GM23338 (cell line): ENCODE results near the gene KRT74. TPM values are rescaled to one million over a fixed set of nuclear protein-coding genes. Genes with fewer than 3 reads are reported as not detected.

ENCODE experiments used
- ATAC-seq: fragments of 200-7000 bp; cut with Tn5 transposase; 3 replicates; pipeline ENCODE4 v1.9.1; 2020
- DNase-seq: peaks from one replicate; pipeline ENCODE4 v3.0.0-alpha.2; 2015; ENCODE audit warnings: low spot score
- H2AFZ ChIP-seq: fragments of 200-600 bp; sonication (generic); 2 replicates; pipeline ENCODE4 v1.8.0; 2016; ENCODE audit warnings: antibody characterized with exemption, mild to moderate bottlenecking, moderate library complexity
- H3F3A ChIP-seq: fragments of 200-600 bp; sonication (generic); replicated peaks from 2 replicates; pipeline ENCODE4 v1.8.0; 2017; ENCODE audit warnings: antibody characterized with exemption, mixed run types, low read depth
- H3K27ac ChIP-seq: fragments of 200-600 bp; sonication (generic); 2 replicates; pipeline ENCODE4 v1.6.1; 2016; ENCODE audit warnings: low read depth
- H3K27me3 ChIP-seq: fragments of 200-600 bp; sonication (generic); 2 replicates; pipeline ENCODE4 v1.8.0; 2016; ENCODE audit warnings: mild to moderate bottlenecking, mixed run types, moderate library complexity; ENCODE audit not compliant: insufficient read depth
- H3K36me3 ChIP-seq: fragments of 200-600 bp; sonication (generic); 2 replicates; pipeline ENCODE4 v1.8.0; 2016; ENCODE audit warnings: mild to moderate bottlenecking; ENCODE audit not compliant: insufficient read depth
- H3K4me1 ChIP-seq: fragments of 200-600 bp; sonication (generic); 2 replicates; pipeline ENCODE4 v1.8.0; 2016; ENCODE audit warnings: mild to moderate bottlenecking, moderate library complexity; ENCODE audit not compliant: insufficient read depth
- H3K4me2 ChIP-seq: fragments of 200-600 bp; sonication (generic); 2 replicates; pipeline ENCODE4 v1.7.1; 2017; ENCODE audit warnings: mixed run types
- H3K4me3 ChIP-seq: fragments of 200-600 bp; sonication (generic); 2 replicates; pipeline ENCODE4 v1.6.1; 2016; ENCODE audit warnings: mixed run types
- H3K79me2 ChIP-seq: fragments of 200-600 bp; sonication (generic); replicated peaks from 2 replicates; pipeline ENCODE4 v1.8.0; 2017; ENCODE audit warnings: mild to moderate bottlenecking; ENCODE audit not compliant: insufficient read depth
- H3K9me2 ChIP-seq: fragments of 200-600 bp; sonication (generic); 2 replicates; pipeline ENCODE4 v1.8.0; 2017; ENCODE audit not compliant: insufficient read depth
- H4K20me1 ChIP-seq: fragments of 200-600 bp; sonication (generic); replicated peaks from 2 replicates; pipeline ENCODE4 v1.8.0; 2017; ENCODE audit warnings: mild to moderate bottlenecking; ENCODE audit not compliant: insufficient read depth
- H3K27ac Mint-ChIP-seq: 2 replicates; pipeline ENCODE4 v1.8.0; 2020; ENCODE audit warnings: inconsistent platforms, mild to moderate bottlenecking, moderate library complexity, mixed read lengths
- H3K27me3 Mint-ChIP-seq: 3 replicates; pipeline ENCODE4 v1.8.0; 2022; ENCODE audit warnings: low read depth, mild to moderate bottlenecking, moderate library complexity, mixed read lengths, inconsistent platforms; ENCODE audit not compliant: insufficient read depth, poor library complexity
- H3K36me3 Mint-ChIP-seq: 3 replicates; pipeline ENCODE4 v1.8.0; 2021; ENCODE audit warnings: low read depth, mild to moderate bottlenecking, inconsistent platforms, moderate library complexity, mixed read lengths
- H3K4me1 Mint-ChIP-seq: 3 replicates; pipeline ENCODE4 v1.8.0; 2020; ENCODE audit warnings: mild to moderate bottlenecking, inconsistent platforms, mixed read lengths
- H3K4me3 Mint-ChIP-seq: 3 replicates; pipeline ENCODE4 v1.8.0; 2021; ENCODE audit warnings: moderate library complexity, mild to moderate bottlenecking, inconsistent platforms, mixed read lengths
- H3K9me3 Mint-ChIP-seq: 3 replicates; pipeline ENCODE4 v1.8.0; 2020; ENCODE audit warnings: moderate library complexity, mild to moderate bottlenecking, inconsistent platforms, mixed read lengths
- CTCF ChIP-seq, 2 experiments: fragments of 200-600 bp in 1 of 2; sonication (generic) in 1 of 2; conservative IDR thresholded peaks; 2 replicates each; pipeline versions ENCODE4 v1.5.1 to v1.6.1; 2016 to 2017; ENCODE audit warnings: antibody characterized with exemption in 2 of 2, low read depth in 2 of 2, mild to moderate bottlenecking in 2 of 2, moderate library complexity in 1 of 2
- REST ChIP-seq: IDR thresholded peaks from one replicate; pipeline ENCODE4 v1.6.1; 2018; ENCODE audit warnings: antibody characterized with exemption; ENCODE audit not compliant: unreplicated experiment
- STAT1 ChIP-seq: IDR thresholded peaks from one replicate; pipeline ENCODE4 v1.6.1; 2016; ENCODE audit warnings: antibody characterized with exemption; ENCODE audit not compliant: unreplicated experiment
- ZNF331 ChIP-seq: fragments of 250-450 bp; sonication (Bioruptor Pico); IDR thresholded peaks from 2 replicates; pipeline ENCODE4 v1.5.0; 2020; ENCODE audit warnings: low read depth, mild to moderate bottlenecking, moderate library complexity
- ZNF462 ChIP-seq: fragments of 250-450 bp; sonication (Bioruptor Pico); IDR thresholded peaks from 2 replicates; pipeline ENCODE4 v1.5.0; 2020; ENCODE audit warnings: mild to moderate bottlenecking, moderate library complexity
- polyA plus RNA-seq: library from polyadenylated mRNA; unstranded; fragments of >200 nt; fragmentation: Nextera tagmentation; extraction: Ambion mirVana; gene quantifications from 2 replicates; pipeline ENCODE4 v1.2.1, GENCODE V29; 2016
- total RNA-seq: library from RNA; depleted of rRNA; stranded (reverse); fragments of >200 nt; shearing (Covaris generic); gene quantifications from 2 replicates; pipeline ENCODE4 v1.2.3, GENCODE V29; 2014

Gene KRT74
- total and polyA plus RNA-seq, 2 experiments from 2014 or later: not detected

GRCh38 chr12:52561880-52562449, 11.7 kb downstream of the KRT74 start:
- peak; percentile 47 to 53 for TF ChIP-seq CTCF (conservative IDR thresholded peaks at IDR 0.05; ENCODE audit: low read depth in 2 of 2)
- TF ChIP-seq ZNF462 (CRISPR knock-in tag): no peak
- TF ChIP-seq ZNF331 (CRISPR knock-in tag): no peak
- no peak for TF ChIP-seq STAT1
- no peak for TF ChIP-seq REST
- Histone ChIP-seq H3K27me3 (no peaks in the 10 kb centered on the region), H2AFZ (no peak overlapping the region), H3K4me1 (no peaks in the 10 kb centered on the region), H3K4me3 (no peak overlapping the region), H3K9me2 (no peaks in the 10 kb centered on the region), H3K4me2 (no peak overlapping the region), H3K27ac (no peak overlapping the region), H3F3A (no peaks in the 10 kb centered on the region), H3K79me2 (no peaks in the 10 kb centered on the region), H4K20me1 (no peaks in the 10 kb centered on the region), H3K36me3 (no peaks in the 10 kb centered on the region)
- no peaks in the 10 kb centered on the region; the same call in 2 of the 3 replicates for H3K4me1 Mint-ChIP-seq
- DNase-seq (peak; percentile 54), ATAC-seq (peak; percentile 60)
- H3K27ac Mint-ChIP-seq: no peak overlapping the region
- H3K36me3 Mint-ChIP-seq: no peaks in the 10 kb centered on the region
- H3K27me3 Mint-ChIP-seq: peaks cover 14% of the 10 kb centered on the region
- no peak overlapping the region for H3K4me3 Mint-ChIP-seq
- H3K9me3 Mint-ChIP-seq: no peaks in the 10 kb centered on the region
